ENCODE data around the gene KCNMA1.

The KCNMA1 gene

GRCh38 chr10:77160679-77161078 lies 476.9 kb downstream of the KCNMA1 start:
- no peak for DNase-seq (ENCODE audit: extremely low read depth, insufficient read length)
- Histone ChIP-seq H3K27me3 (replicated peaks; ENCODE audit: control insufficient read depth, insufficient read depth, low read length) (no peaks in the 10 kb centered on the region; the same call in 1 of the 2 replicates), H3K36me3 (ENCODE audit: control insufficient read depth, insufficient read depth, low read length) (no peaks in the 10 kb centered on the region), H3K4me3 (replicated peaks; ENCODE audit: low read depth, low read length) (no peak overlapping the region)
- TF ChIP-seq CTCF (IDR thresholded peaks at IDR 0.05; ENCODE audit: insufficient read depth, low read length, poor library complexity, severe bottlenecking), result no peak

DNA sequence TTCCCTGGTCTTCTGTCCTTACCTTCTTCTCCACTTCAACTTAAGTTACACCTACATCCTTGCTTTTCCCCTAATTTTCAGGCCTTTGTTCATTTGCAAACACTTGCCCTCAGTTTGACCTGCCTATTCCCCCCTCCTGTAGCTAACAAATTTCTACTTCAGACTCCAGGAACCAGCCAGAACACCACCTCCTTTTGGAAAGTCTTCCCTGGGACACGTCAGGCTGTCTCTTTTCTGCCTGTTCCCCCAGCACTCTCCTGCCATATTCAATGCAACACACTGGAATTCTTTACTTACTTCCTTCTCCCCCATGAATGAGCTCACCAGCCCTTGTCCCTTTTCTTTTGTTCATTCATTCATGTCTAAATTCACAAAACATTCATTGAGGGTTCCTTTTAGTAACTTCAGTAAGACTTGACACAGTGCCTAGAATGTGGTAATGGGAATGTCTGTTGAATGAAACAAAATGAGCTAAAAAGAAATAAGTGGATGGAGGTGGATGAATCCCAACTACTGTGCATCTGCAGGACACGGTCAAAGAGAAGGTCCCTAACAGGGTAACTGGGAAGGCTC lies 478.0 kb downstream of the KCNMA1 start:
- H3K4me3 ChIP-seq (replicated peaks; ENCODE audit: low read depth, low read length), result no peak overlapping the region
- DNase-seq (ENCODE audit: extremely low read depth, insufficient read length), result no peak
- no peaks in the 10 kb centered on the region for H3K36me3 ChIP-seq (ENCODE audit: control insufficient read depth, insufficient read depth, low read length)
- no peak for TF ChIP-seq CTCF (IDR thresholded peaks at IDR 0.05; ENCODE audit: insufficient read depth, low read length, poor library complexity, severe bottlenecking)
- no peaks in the 10 kb centered on the region; the same call in 1 of the 2 replicates for H3K27me3 ChIP-seq (replicated peaks; ENCODE audit: control insufficient read depth, insufficient read depth, low read length)

DNA sequence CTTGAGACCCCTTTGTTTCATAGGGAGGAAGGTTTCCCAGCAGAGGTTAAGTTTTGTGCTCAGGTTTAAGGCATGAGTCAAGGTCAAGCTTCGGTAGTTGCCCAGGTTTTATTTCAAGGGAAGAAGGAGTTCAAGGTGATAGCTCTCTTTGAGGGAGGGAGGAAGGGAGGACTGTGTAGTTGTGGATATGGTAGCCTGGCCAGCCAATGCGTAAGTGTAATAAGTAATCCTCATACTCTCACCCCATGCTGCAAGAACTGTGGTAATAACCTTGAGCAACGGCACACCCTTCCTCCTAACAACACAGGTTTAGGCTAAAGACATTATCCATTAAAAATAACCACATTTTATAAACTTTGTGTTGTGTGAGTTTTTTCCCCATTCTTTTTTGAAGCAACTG lies 478.9 kb downstream of the KCNMA1 start:
- Histone ChIP-seq H3K36me3 (ENCODE audit: control insufficient read depth, insufficient read depth, low read length) (no peaks in the 10 kb centered on the region), H3K27me3 (replicated peaks; ENCODE audit: control insufficient read depth, insufficient read depth, low read length) (no peaks in the 10 kb centered on the region; the same call in 1 of the 2 replicates), H3K4me3 (replicated peaks; ENCODE audit: low read depth, low read length) (no peak overlapping the region)
- DNase-seq (ENCODE audit: extremely low read depth, insufficient read length), result no peak
- TF ChIP-seq CTCF (IDR thresholded peaks at IDR 0.05; ENCODE audit: insufficient read depth, low read length, poor library complexity, severe bottlenecking), result no peak

GRCh38 chr10:77157248-77158019 lies 480.2 kb downstream of the KCNMA1 start:
- H3K27me3 ChIP-seq (replicated peaks; ENCODE audit: control insufficient read depth, insufficient read depth, low read length), result no peaks in the 10 kb centered on the region; the same call in 1 of the 2 replicates
- no peak for TF ChIP-seq CTCF (IDR thresholded peaks at IDR 0.05; ENCODE audit: insufficient read depth, low read length, poor library complexity, severe bottlenecking)
- H3K36me3 ChIP-seq (ENCODE audit: control insufficient read depth, insufficient read depth, low read length), result no peaks in the 10 kb centered on the region
- no peak for DNase-seq (ENCODE audit: extremely low read depth, insufficient read length)
- no peak overlapping the region for H3K4me3 ChIP-seq (replicated peaks; ENCODE audit: low read depth, low read length)

- Histone ChIP-seq H3K4me3 (replicated peaks; ENCODE audit: low read depth, low read length) (no peak overlapping the region), H3K27me3 (replicated peaks; ENCODE audit: control insufficient read depth, insufficient read depth, low read length) (no peaks in the 10 kb centered on the region; the same call in 1 of the 2 replicates), H3K36me3 (ENCODE audit: control insufficient read depth, insufficient read depth, low read length) (no peaks in the 10 kb centered on the region)
- no peak for TF ChIP-seq CTCF (IDR thresholded peaks at IDR 0.05; ENCODE audit: insufficient read depth, low read length, poor library complexity, severe bottlenecking)
- no peak for DNase-seq (ENCODE audit: extremely low read depth, insufficient read length)
These were observed 481.2 kb downstream of the KCNMA1 start for GRCh38 chr10:77156406-77156879.
